Activated naive CD4-positive, alpha-beta T cell treated with anti-CD3 and anti-CD28 coated beads for 36 hours (primary cell): ENCODE data around the gene DMBT1. TPM values are rescaled to one million over a fixed set of nuclear protein-coding genes. Genes with fewer than 3 reads are reported as not detected.

Source experiments
- CTCF ChIA-PET: fragments of 350-600 bp; sonication (Branson Sonifier 250); formaldehyde crosslinking; loops from one replicate; lab custom pipeline; 2021; ENCODE audit warnings: antibody characterized with exemption; lab: Charles Lee
- DNase-seq: peaks from one replicate; pipeline ENCODE4 v3.0.0-alpha.2; 2020
- H3K27ac Mint-ChIP-seq: one replicate; pipeline ENCODE4 v1.8.0; 2021; ENCODE audit warnings: mild to moderate bottlenecking, mixed read lengths
- H3K27me3 Mint-ChIP-seq: one replicate; pipeline ENCODE4 v1.8.0; 2021; ENCODE audit warnings: low read depth, mixed read lengths
- H3K36me3 Mint-ChIP-seq: one replicate; pipeline ENCODE4 v1.8.0; 2021; ENCODE audit warnings: low read depth, mixed read lengths
- H3K4me1 Mint-ChIP-seq: one replicate; pipeline ENCODE4 v1.8.0; 2021; ENCODE audit warnings: low read depth, mixed read lengths
- H3K4me3 Mint-ChIP-seq: one replicate; pipeline ENCODE4 v1.8.0; 2021; ENCODE audit warnings: mild to moderate bottlenecking, moderate library complexity, mixed read lengths
- H3K9me3 Mint-ChIP-seq: one replicate; pipeline ENCODE4 v1.8.0; 2021; ENCODE audit warnings: mixed read lengths
- intact Hi-C: fragments of 100-400 bp; cut with micrococcal nuclease; formaldehyde crosslinking; loops from one replicate; pipeline ENCODE4 v1.15.1; 2023
- total RNA-seq, 2 experiments: library from RNA; stranded (reverse); gene quantifications; one replicate each; pipeline ENCODE4 v1.2.3, GENCODE V29; 2021

The DMBT1 gene
- total RNA-seq, 2 experiments from 2014 or later: not detected

GRCh38 chr10:122669842-122670241 lies 109.3 kb downstream of the DMBT1 start:
- DNase-seq: no peak
- intact Hi-C loops: no loop called here
- no peaks in the 10 kb centered on the region for H3K9me3 Mint-ChIP-seq
- H3K27me3 Mint-ChIP-seq: peaks cover 14% of the 10 kb centered on the region
- CTCF ChIA-PET: no interaction called here
- H3K4me1 Mint-ChIP-seq: no peaks in the 10 kb centered on the region
- no peak overlapping the region for H3K4me3 Mint-ChIP-seq
- H3K27ac Mint-ChIP-seq: no peak overlapping the region
- H3K36me3 Mint-ChIP-seq: no peaks in the 10 kb centered on the region

GRCh38 chr10:122671355-122671754 lies 110.8 kb downstream of the DMBT1 start:
- no peaks in the 10 kb centered on the region for H3K4me1 Mint-ChIP-seq
- peaks cover 15% of the 10 kb centered on the region for H3K27me3 Mint-ChIP-seq
- H3K27ac Mint-ChIP-seq: no peak overlapping the region
- H3K9me3 Mint-ChIP-seq: no peaks in the 10 kb centered on the region
- intact Hi-C loops: no loop called here
- no peak for DNase-seq
- no peaks in the 10 kb centered on the region for H3K36me3 Mint-ChIP-seq
- H3K4me3 Mint-ChIP-seq: no peak overlapping the region
- CTCF ChIA-PET: no interaction called here

- intact Hi-C loops: no loop called here
- Mint-ChIP-seq H3K27ac (no peak overlapping the region), H3K27me3 (peaks cover 24% of the 10 kb centered on the region), H3K4me3 (no peak overlapping the region), H3K4me1 (no peaks in the 10 kb centered on the region), H3K36me3 (no peaks in the 10 kb centered on the region), H3K9me3 (no peaks in the 10 kb centered on the region)
- no peak for DNase-seq
- CTCF ChIA-PET: no interaction called here
Measured at GRCh38 chr10:122672655-122673054, 112.1 kb downstream of the DMBT1 start.

DNA sequence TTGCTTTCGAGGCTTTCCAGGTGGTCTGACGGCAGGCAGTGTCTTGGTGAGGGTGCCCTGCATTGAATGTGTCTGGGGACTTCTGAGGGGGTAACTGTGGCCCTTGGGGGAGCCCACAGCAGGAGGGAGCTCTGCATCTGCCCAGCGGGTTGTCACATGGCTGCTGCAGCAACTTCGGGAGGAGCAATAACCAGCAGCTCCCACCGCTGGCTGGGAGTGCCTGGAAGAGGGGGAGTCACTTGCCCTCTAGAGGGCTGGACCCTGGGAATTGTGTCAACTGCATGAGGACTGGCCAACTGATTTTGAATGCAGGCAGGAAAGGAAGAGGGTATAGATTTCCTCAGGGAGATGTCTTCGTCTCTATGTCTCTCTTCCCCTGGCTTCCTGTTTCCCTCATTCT lies 112.7 kb downstream of the DMBT1 start:
- DNase-seq: no peak
- Mint-ChIP-seq H3K4me3 (no peak overlapping the region), H3K4me1 (no peaks in the 10 kb centered on the region), H3K36me3 (no peaks in the 10 kb centered on the region), H3K27ac (no peak overlapping the region), H3K9me3 (no peaks in the 10 kb centered on the region), H3K27me3 (peaks cover 25% of the 10 kb centered on the region)
- CTCF ChIA-PET: no interaction called here
- intact Hi-C loops: no loop called here

GRCh38 chr10:122673731-122674130 lies 113.2 kb downstream of the DMBT1 start:
- no peaks in the 10 kb centered on the region for H3K9me3 Mint-ChIP-seq
- H3K27me3 Mint-ChIP-seq: peaks cover 25% of the 10 kb centered on the region
- intact Hi-C loops: no loop called here
- peak overlapping the region; percentile 19 for H3K27ac Mint-ChIP-seq
- no peaks in the 10 kb centered on the region for H3K36me3 Mint-ChIP-seq
- H3K4me1 Mint-ChIP-seq: no peaks in the 10 kb centered on the region
- no peak for DNase-seq
- no peak overlapping the region for H3K4me3 Mint-ChIP-seq
- CTCF ChIA-PET: no interaction called here

DNA sequence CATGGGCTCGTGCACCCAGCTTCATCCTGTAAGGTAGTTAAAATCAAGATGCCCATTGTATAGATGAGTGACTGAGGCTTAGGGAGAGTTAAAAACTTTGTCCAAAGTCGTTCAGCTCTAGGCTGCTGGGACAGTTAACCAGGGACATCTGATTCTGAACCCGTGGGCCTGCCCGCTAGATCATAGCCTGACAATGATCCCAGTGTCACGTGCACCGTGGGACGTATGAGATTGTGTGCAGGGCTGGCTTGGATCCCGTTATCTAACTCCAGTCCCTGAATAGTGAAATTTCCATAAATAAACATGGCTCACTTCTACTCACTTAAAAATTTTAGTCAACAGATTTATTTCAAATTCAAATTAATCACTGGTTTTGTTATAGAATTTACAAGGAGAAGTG lies 114.2 kb downstream of the DMBT1 start:
- H3K27me3 Mint-ChIP-seq: peaks cover 25% of the 10 kb centered on the region
- no peaks in the 10 kb centered on the region for H3K4me1 Mint-ChIP-seq
- no peaks in the 10 kb centered on the region for H3K9me3 Mint-ChIP-seq
- no peak overlapping the region for H3K27ac Mint-ChIP-seq
- intact Hi-C loops: no loop called here
- CTCF ChIA-PET: no interaction called here
- no peak for DNase-seq
- no peaks in the 10 kb centered on the region for H3K36me3 Mint-ChIP-seq
- H3K4me3 Mint-ChIP-seq: no peak overlapping the region

DNA sequence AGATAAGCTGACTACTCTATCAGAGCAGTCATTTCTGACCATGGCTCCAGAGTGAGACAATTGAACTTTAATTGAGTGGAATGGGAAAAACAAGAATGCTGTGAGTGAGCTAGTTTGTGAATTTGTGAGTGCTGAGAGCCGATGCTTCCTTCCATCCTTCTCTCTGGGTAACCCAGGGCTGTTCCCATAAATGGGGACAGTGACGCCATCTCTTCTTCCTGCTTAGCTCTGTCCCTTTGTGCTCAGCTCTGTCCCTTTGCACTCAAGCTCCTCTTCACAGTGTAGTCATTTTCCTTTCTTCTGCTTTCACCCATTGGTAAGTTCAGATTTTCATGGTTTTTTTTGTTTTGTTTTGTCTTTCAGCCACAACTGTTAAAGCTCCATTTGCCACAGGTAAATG lies 114.7 kb downstream of the DMBT1 start:
- no peaks in the 10 kb centered on the region for H3K4me1 Mint-ChIP-seq
- H3K36me3 Mint-ChIP-seq: no peaks in the 10 kb centered on the region
- H3K27me3 Mint-ChIP-seq: peaks cover 25% of the 10 kb centered on the region
- intact Hi-C loops: no loop called here
- no peak overlapping the region for H3K4me3 Mint-ChIP-seq
- H3K27ac Mint-ChIP-seq: no peak overlapping the region
- no peak for DNase-seq
- H3K9me3 Mint-ChIP-seq: no peaks in the 10 kb centered on the region
- CTCF ChIA-PET: no interaction called here

GRCh38 chr10:122678266-122678665 lies 117.7 kb downstream of the DMBT1 start:
- H3K27me3 Mint-ChIP-seq: peaks cover 22% of the 10 kb centered on the region
- H3K4me3 Mint-ChIP-seq: no peak overlapping the region
- no peak overlapping the region for H3K27ac Mint-ChIP-seq
- DNase-seq: no peak
- intact Hi-C loops: no loop called here
- H3K36me3 Mint-ChIP-seq: no peaks in the 10 kb centered on the region
- H3K9me3 Mint-ChIP-seq: no peaks in the 10 kb centered on the region
- CTCF ChIA-PET: no interaction called here
- H3K4me1 Mint-ChIP-seq: no peaks in the 10 kb centered on the region

- Mint-ChIP-seq H3K27me3 (peaks cover 23% of the 10 kb centered on the region), H3K9me3 (no peaks in the 10 kb centered on the region), H3K4me3 (no peak overlapping the region), H3K4me1 (no peaks in the 10 kb centered on the region), H3K27ac (no peak overlapping the region), H3K36me3 (no peaks in the 10 kb centered on the region)
- no peak for DNase-seq
- intact Hi-C loops: no loop called here
- CTCF ChIA-PET: no interaction called here
Measured at GRCh38 chr10:122682522-122682921, 122.0 kb downstream of the DMBT1 start.

DNA sequence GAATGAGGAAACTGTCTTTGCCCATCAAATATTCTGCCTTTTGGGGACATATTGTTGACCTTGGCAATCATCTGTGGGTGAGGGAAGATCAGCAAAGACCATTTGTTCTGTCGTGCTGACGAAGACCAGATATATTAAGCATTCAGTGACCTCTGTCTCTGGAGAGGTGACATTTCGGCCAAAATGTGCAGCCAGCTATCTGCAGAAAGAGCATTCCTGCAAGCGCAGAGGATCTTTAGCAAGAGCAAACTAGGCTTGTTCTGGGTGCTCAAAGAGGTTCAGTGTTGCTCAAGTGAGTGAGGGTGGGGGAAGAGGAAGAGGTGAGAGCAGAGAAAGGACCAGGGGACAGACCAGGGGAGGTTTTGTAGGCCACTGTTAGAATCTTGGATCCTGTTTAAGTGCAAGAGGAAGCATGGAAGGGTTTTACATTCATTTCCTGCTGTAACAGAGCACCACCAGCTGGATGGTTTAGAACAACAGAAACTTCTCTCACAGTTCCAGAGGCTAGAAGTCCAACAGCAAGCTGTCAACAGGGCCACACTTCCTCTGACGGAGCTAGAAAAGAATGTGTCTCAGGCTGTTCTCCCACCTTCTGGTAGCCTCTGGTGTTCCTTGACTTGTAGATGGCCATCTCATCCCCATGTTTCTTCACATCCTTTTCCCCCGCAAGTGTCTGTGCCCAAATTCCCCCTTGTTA lies 127.9 kb downstream of the DMBT1 start:
- Mint-ChIP-seq H3K27ac (no peak overlapping the region), H3K4me1 (no peaks in the 10 kb centered on the region), H3K9me3 (no peaks in the 10 kb centered on the region), H3K36me3 (no peaks in the 10 kb centered on the region), H3K4me3 (no peak overlapping the region), H3K27me3 (peaks cover 25% of the 10 kb centered on the region)
- intact Hi-C loops: no loop called here
- CTCF ChIA-PET: no interaction called here
- DNase-seq: no peak

DNA sequence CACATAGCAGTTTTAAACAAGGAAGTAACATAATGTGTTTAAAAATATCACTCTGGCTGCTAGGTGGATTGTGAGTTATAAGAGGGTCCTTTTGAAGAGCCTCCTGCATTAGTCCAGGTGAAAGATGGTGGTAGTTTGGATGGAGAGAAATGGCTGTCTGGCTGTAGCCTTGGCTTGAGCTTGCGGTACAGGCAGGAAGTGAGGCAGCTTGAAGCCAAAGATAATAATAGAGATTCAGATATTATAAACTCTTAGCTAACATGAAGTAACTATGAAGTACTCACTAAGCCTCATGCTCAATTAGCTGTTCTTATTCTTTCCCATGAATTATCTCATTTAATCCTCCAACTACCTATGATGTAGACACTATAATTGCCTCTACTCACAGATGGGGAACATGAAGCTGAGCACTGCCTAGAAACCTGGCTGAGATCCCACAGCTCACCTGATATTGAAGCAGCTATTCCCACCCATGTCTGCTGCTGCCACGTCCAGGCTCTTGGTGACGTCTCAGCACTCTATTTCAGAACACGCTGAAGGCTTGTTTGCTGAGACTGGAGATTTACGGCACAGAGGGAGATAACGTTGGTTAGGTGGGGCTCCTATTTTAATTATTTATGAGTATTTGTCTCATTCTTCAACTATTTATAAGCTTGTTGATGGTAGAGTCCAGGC lies 128.7 kb downstream of the DMBT1 start:
- Mint-ChIP-seq H3K4me1 (no peaks in the 10 kb centered on the region), H3K27ac (no peak overlapping the region), H3K9me3 (no peaks in the 10 kb centered on the region), H3K4me3 (no peak overlapping the region), H3K27me3 (peaks cover 18% of the 10 kb centered on the region), H3K36me3 (no peaks in the 10 kb centered on the region)
- DNase-seq: no peak
- CTCF ChIA-PET: interaction anchor here (1.0 kb wide), 1 partner anchor 40 kb away, joined by 5 read pairs; no protein-coding TSS in a partner anchor
- intact Hi-C loops: no loop called here

GRCh38 chr10:122692744-122693143 lies 132.2 kb downstream of the DMBT1 start:
- intact Hi-C loops: no loop called here

More at GRCh38 chr10:122692744-122693143, 132.2 kb downstream of the DMBT1 start:
- CTCF ChIA-PET: no interaction called here
- Mint-ChIP-seq H3K27ac (no peak overlapping the region), H3K4me1 (no peaks in the 10 kb centered on the region), H3K36me3 (no peaks in the 10 kb centered on the region), H3K4me3 (no peak overlapping the region), H3K27me3 (peaks cover 9% of the 10 kb centered on the region), H3K9me3 (no peaks in the 10 kb centered on the region)
- no peak for DNase-seq
